GM19324 (cell line): ENCODE measurements around the gene A1CF.
"Not testable (repeated sequence)": the region's sequence is repeated elsewhere in the genome, so short reads cannot be mapped to it uniquely, and the experiment has no call there.

Experiments used
- ATAC-seq: cut with Tn5 transposase; IDR thresholded peaks from one replicate; pipeline ENCODE4 v1.9.1; 2021; ENCODE audit warnings: mild to moderate bottlenecking, moderate library complexity; ENCODE audit not compliant: unreplicated experiment, low FRiP score

The A1CF gene

GRCh38 chr10:50885097-50885859, at the start of gene A1CF:
TSS of gene A1CF (minus strand) at chr10:50885627. CDS start at chr10:50859940, 25,687 bp downstream.
- no peak for ATAC-seq

- no peak for ATAC-seq
These were observed 46.6 kb upstream of the A1CF start for GRCh38 chr10:50931948-50932431.

GRCh38 chr10:50929670-50930069, 44.2 kb upstream of the A1CF start:
- ATAC-seq = no peak

GRCh38 chr10:50928190-50928552, 42.7 kb upstream of the A1CF start:
- ATAC-seq = no peak

- no peak for ATAC-seq
These were observed 42.2 kb upstream of the A1CF start for GRCh38 chr10:50927522-50928189.

- not testable (repeated sequence) for ATAC-seq
These were observed 38.0 kb upstream of the A1CF start for GRCh38 chr10:50923471-50923870.

GRCh38 chr10:50919010-50919409, 33.6 kb upstream of the A1CF start:
- no peak for ATAC-seq

- ATAC-seq = no peak
These were observed 33.1 kb upstream of the A1CF start for GRCh38 chr10:50918529-50918928.

- no peak for ATAC-seq
These were observed 32.1 kb upstream of the A1CF start for GRCh38 chr10:50917486-50917885.

- ATAC-seq = no peak
These were observed 24.0 kb upstream of the A1CF start for GRCh38 chr10:50909334-50910014.

GRCh38 chr10:50908366-50908765, 22.9 kb upstream of the A1CF start:
- no peak for ATAC-seq

GRCh38 chr10:50905797-50906196, 20.4 kb upstream of the A1CF start:
- not testable (repeated sequence) for ATAC-seq

GRCh38 chr10:50896721-50897120, 11.3 kb upstream of the A1CF start:
- ATAC-seq = no peak

- no peak for ATAC-seq
These were observed 8.9 kb upstream of the A1CF start for GRCh38 chr10:50894312-50894711.

GRCh38 chr10:50892467-50892866, 7.0 kb upstream of the A1CF start:
- ATAC-seq = no peak

GRCh38 chr10:50884302-50884701, 1.1 kb downstream of the A1CF start:
- ATAC-seq = no peak

GRCh38 chr10:50883629-50884028, 1.8 kb downstream of the A1CF start:
- no peak for ATAC-seq

GRCh38 chr10:50882540-50882983, 2.9 kb downstream of the A1CF start:
- no peak for ATAC-seq

- not testable (repeated sequence) for ATAC-seq
These were observed 4.4 kb downstream of the A1CF start for GRCh38 chr10:50881046-50881445.

- ATAC-seq = no peak
These were observed 9.0 kb downstream of the A1CF start for GRCh38 chr10:50876429-50876828.

- no peak for ATAC-seq
These were observed 10.7 kb downstream of the A1CF start for GRCh38 chr10:50874723-50875122.
